ENCODE results near the gene LDLRAD4. TPM values are rescaled to one million over a fixed set of nuclear protein-coding genes. Genes with fewer than 3 reads are reported as not detected.

The LDLRAD4 gene
- total RNA-seq, 1 donor from 2014 or later = 104 TPM

- no peak for DNase-seq (ENCODE audit: low spot score)
Observed at GRCh38 chr18:13503836-13504235, 285.3 kb downstream of the LDLRAD4 start.

GRCh38 chr18:13505780-13506345 is 287.3 kb downstream of the LDLRAD4 start:
- DNase-seq (ENCODE audit: low spot score) = no peak

GRCh38 chr18:13510594-13510993 is 292.0 kb downstream of the LDLRAD4 start:
- no peak for DNase-seq (ENCODE audit: low spot score)

- no peak for DNase-seq (ENCODE audit: low spot score)
Observed at GRCh38 chr18:13511961-13512577, 293.5 kb downstream of the LDLRAD4 start.

GRCh38 chr18:13513021-13513420 is 294.5 kb downstream of the LDLRAD4 start:
- peak; percentile 50 for DNase-seq (ENCODE audit: low spot score)

- no peak for DNase-seq (ENCODE audit: low spot score)
Observed at GRCh38 chr18:13513481-13513880, 294.9 kb downstream of the LDLRAD4 start.

GRCh38 chr18:13514558-13514957 is 296.0 kb downstream of the LDLRAD4 start:
- DNase-seq (ENCODE audit: low spot score) = no peak

- DNase-seq (ENCODE audit: low spot score) = no peak
Observed at GRCh38 chr18:13516855-13517254, 298.3 kb downstream of the LDLRAD4 start.

- DNase-seq (ENCODE audit: low spot score) = no peak
Observed at GRCh38 chr18:13517369-13517768, 298.8 kb downstream of the LDLRAD4 start.

GRCh38 chr18:13518382-13518781 is 299.8 kb downstream of the LDLRAD4 start:
- no peak for DNase-seq (ENCODE audit: low spot score)

GRCh38 chr18:13520306-13520705 is 301.7 kb downstream of the LDLRAD4 start:
- DNase-seq (ENCODE audit: low spot score) = no peak

GRCh38 chr18:13520741-13521140 is 302.2 kb downstream of the LDLRAD4 start:
- DNase-seq (ENCODE audit: low spot score) = no peak

- DNase-seq (ENCODE audit: low spot score) = no peak
Observed at GRCh38 chr18:13521418-13521817, 302.9 kb downstream of the LDLRAD4 start.

GRCh38 chr18:13522256-13522655 is 303.7 kb downstream of the LDLRAD4 start:
- no peak for DNase-seq (ENCODE audit: low spot score)

GRCh38 chr18:13522861-13523660 is 304.5 kb downstream of the LDLRAD4 start:
- no peak for DNase-seq (ENCODE audit: low spot score)

GRCh38 chr18:13524054-13524453 is 305.5 kb downstream of the LDLRAD4 start:
- no peak for DNase-seq (ENCODE audit: low spot score)

- DNase-seq (ENCODE audit: low spot score) = no peak
Observed at GRCh38 chr18:13524811-13525210, 306.3 kb downstream of the LDLRAD4 start.

- no peak for DNase-seq (ENCODE audit: low spot score)
Observed at GRCh38 chr18:13525381-13526029, 306.9 kb downstream of the LDLRAD4 start.

GRCh38 chr18:13526519-13526918 is 308.0 kb downstream of the LDLRAD4 start:
- DNase-seq (ENCODE audit: low spot score) = no peak

- no peak for DNase-seq (ENCODE audit: low spot score)
Observed at GRCh38 chr18:13527256-13527655, 308.7 kb downstream of the LDLRAD4 start.

GRCh38 chr18:13527730-13528129 is 309.2 kb downstream of the LDLRAD4 start:
- no peak for DNase-seq (ENCODE audit: low spot score)

- no peak for DNase-seq (ENCODE audit: low spot score)
Observed at GRCh38 chr18:13528739-13529392, 310.3 kb downstream of the LDLRAD4 start.
